Psoas muscle (tissue), 8 donors: ENCODE data around the gene TBC1D5. TPM values are rescaled to one million over a fixed set of nuclear protein-coding genes. Genes with fewer than 3 reads are reported as not detected.

Source experiments
- ATAC-seq, 4 donors: fragments of 200-7000 bp; cut with Tn5 transposase; one replicate each; pipeline ENCODE4 v1.9.1; 2020; ENCODE audit warnings: moderate library complexity in 3 of 4, mild to moderate bottlenecking in 2 of 4
- DNase-seq, 2 donors: peaks; one replicate each; pipeline ENCODE4 v3.0.0-alpha.2; 2020
- H3K27ac ChIP-seq: fragments of 200-600 bp; one replicate; pipeline ENCODE4 v1.8.0; 2022
- H3K27me3 ChIP-seq, 3 donors: fragments of 200-600 bp in 1 of 3; one replicate each; pipeline versions ENCODE4 v1.6.1 to v1.8.0; 2013 to 2022; ENCODE audit warnings: low read length in 2 of 3, mild to moderate bottlenecking in 2 of 3, moderate library complexity in 1 of 3; ENCODE audit not compliant: insufficient read depth in 3 of 3
- H3K36me3 ChIP-seq, 2 donors: fragments of 200-600 bp in 1 of 2; one replicate each; pipeline versions ENCODE4 v1.6.1 to v1.8.0; 2013 to 2022; ENCODE audit warnings: low read depth in 1 of 2, mild to moderate bottlenecking in 1 of 2, moderate library complexity in 1 of 2; ENCODE audit not compliant: insufficient read depth in 1 of 2
- H3K4me1 ChIP-seq: fragments of 200-600 bp; one replicate; pipeline ENCODE4 v1.8.0; 2022
- H3K4me3 ChIP-seq: fragments of 200-600 bp; one replicate; pipeline ENCODE4 v1.8.0; 2022; ENCODE audit warnings: mild to moderate bottlenecking
- H3K9me3 ChIP-seq: fragments of 200-600 bp; one replicate; pipeline ENCODE4 v1.8.0; 2022
- CTCF ChIP-seq: fragments of 200-600 bp; IDR thresholded peaks from one replicate; pipeline ENCODE4 v1.8.0; 2022; ENCODE audit warnings: antibody characterized with exemption
- whole genome bisulfite sequencing, 3 donors: extraction: QIAGEN DNeasy Blood & Tissue Kit; methylation state at CpG; one replicate each; pipeline versions ENCODE4 v1.1.6 to v1.1.7; 2013; 5-methylcytosine and 5-hydroxymethylcytosine counted together
- intact Hi-C, 2 donors: fragments of 100-400 bp; cut with DNase I; formaldehyde crosslinking; loops; one replicate each; pipeline versions ENCODE4 v1.11.0 to v1.14.2; 2022
- polyA plus RNA-seq, 3 donors: library from polyadenylated mRNA; stranded (reverse); fragments of 200-250 nt; gene quantifications; one replicate each; pipeline ENCODE4 v1.2.3, GENCODE V29; 2013
- total RNA-seq, 4 donors: library from RNA; stranded (reverse); fragmentation: NEBNext Ultra II Directional in 2 of 4; extraction: Animal tissue kit (Norgen Biotek cat#: 25700) in 2 of 4; gene quantifications; one replicate each; pipeline versions ENCODE4 v1.2.1 to v1.2.4, GENCODE V29; 2021 to 2023
- donor health status: healthy with polysubstance abuse.
- donor health status: DM: no; HTN: no; CAD: no; lungs with moderate emphysema.
- donor health status: Bipolar disorder and iron deficiency.
- donor health status: healthy.
- donor health status: DM: yes; HTN: yes; CAD: no.
- donor health status: DM: no; HTN: no; CAD: no.
- donor health status: DM: no; HTN: no; CAD: no.
- donor health status: DM: yes; HTN: yes; CAD: no.

TBC1D5 gene
- total and polyA plus RNA-seq, 7 donors, result 4.3 to 20.4 (median 13.3) TPM

GRCh38 chr3:17219593-17219992 lies 522.8 kb downstream of the TBC1D5 start:
- no peaks in the 10 kb centered on the region for H3K36me3 ChIP-seq
- DNase-seq, result no peak
- WGBS, 3 donors, result 89 to 98% (median 93%) methylated on average over 2 of the region's 2 CpGs
- no peaks in the 10 kb centered on the region for H3K27me3 ChIP-seq
- no peaks in the 10 kb centered on the region for H3K9me3 ChIP-seq
- H3K27ac ChIP-seq, result no peak overlapping the region
- no peak for ATAC-seq
- TF ChIP-seq CTCF, result no peak
- intact Hi-C loops, result no loop called here
- no peak overlapping the region for H3K4me3 ChIP-seq
- no peaks in the 10 kb centered on the region for H3K4me1 ChIP-seq

- intact Hi-C loops, result no loop called here
- Histone ChIP-seq H3K36me3 (no peaks in the 10 kb centered on the region), H3K27me3 (no peaks in the 10 kb centered on the region), H3K9me3 (no peaks in the 10 kb centered on the region), H3K4me1 (no peaks in the 10 kb centered on the region), H3K27ac (no peak overlapping the region), H3K4me3 (no peak overlapping the region)
- no peak for TF ChIP-seq CTCF
- 52 to 100% (median 96%) methylated on average over 1 of the region's 1 CpG for WGBS, 3 donors
- no peak for ATAC-seq
- no peak for DNase-seq
Observed at GRCh38 chr3:17218587-17218986, 523.8 kb downstream of the TBC1D5 start.

- Histone ChIP-seq H3K27ac (no peak overlapping the region), H3K9me3 (no peaks in the 10 kb centered on the region), H3K4me3 (no peak overlapping the region), H3K27me3 (no peaks in the 10 kb centered on the region), H3K36me3 (peaks cover 0 to 8% of the 10 kb centered on the region in 2 donors), H3K4me1 (no peaks in the 10 kb centered on the region)
- no peak for DNase-seq
- TF ChIP-seq CTCF, result no peak
- intact Hi-C loops, result no loop called here
- no peak for ATAC-seq
Observed at GRCh38 chr3:17217588-17217987, 524.8 kb downstream of the TBC1D5 start.

GRCh38 chr3:17213102-17213501 lies 529.3 kb downstream of the TBC1D5 start:
- H3K9me3 ChIP-seq, result no peaks in the 10 kb centered on the region
- ATAC-seq, result no peak
- H3K4me3 ChIP-seq, result no peak overlapping the region
- no peaks in the 10 kb centered on the region for H3K4me1 ChIP-seq
- 96 to 98% (median 97%) methylated on average over 3 of the region's 3 CpGs for WGBS, 3 donors
- no peak for DNase-seq
- peaks cover 0 to 8% of the 10 kb centered on the region in 2 donors for H3K36me3 ChIP-seq
- no peak for TF ChIP-seq CTCF
- no peak overlapping the region for H3K27ac ChIP-seq
- no peaks in the 10 kb centered on the region for H3K27me3 ChIP-seq
- intact Hi-C loops, result no loop called here

DNA sequence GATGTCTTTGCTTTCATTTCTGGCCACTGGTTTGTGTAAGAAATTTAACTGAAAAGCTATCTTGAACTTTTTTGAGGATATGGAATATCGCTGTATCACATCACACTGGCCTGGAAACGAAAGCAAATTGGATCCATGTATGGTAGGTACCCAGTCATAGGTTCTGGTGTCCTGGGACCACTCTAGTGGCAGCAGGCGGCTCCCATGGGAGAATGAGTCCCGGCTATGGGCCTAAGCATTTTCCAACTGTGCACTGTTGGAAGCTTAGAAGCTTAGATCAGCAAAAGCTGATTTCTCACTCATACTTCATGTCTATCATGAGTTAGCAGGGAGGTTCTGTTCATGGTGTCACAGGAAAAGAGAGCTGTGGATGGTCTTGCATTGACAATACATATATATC lies 534.5 kb downstream of the TBC1D5 start:
- ATAC-seq, result no peak
- H3K27ac ChIP-seq, result no peak overlapping the region

More for the DNA sequence above, 534.5 kb downstream of the TBC1D5 start:
- H3K36me3 ChIP-seq, result peaks cover 0 to 4% of the 10 kb centered on the region in 2 donors
- no peak for DNase-seq
- H3K27me3 ChIP-seq, result no peaks in the 10 kb centered on the region
- H3K4me3 ChIP-seq, result no peak overlapping the region
- 85 to 93% (median 85%) methylated on average over 4 of the region's 4 CpGs for WGBS, 3 donors
- peaks cover 7% of the 10 kb centered on the region for H3K4me1 ChIP-seq
- no peak for TF ChIP-seq CTCF
- intact Hi-C loops, result no loop called here
- no peaks in the 10 kb centered on the region for H3K9me3 ChIP-seq
